HG02870 (cell line): ENCODE measurements around the gene FAM107B.
"Not testable (repeated sequence)": the region's sequence is repeated elsewhere in the genome, so short reads cannot be mapped to it uniquely, and the experiment has no call there.

Experiments used
- ATAC-seq: cut with Tn5 transposase; IDR thresholded peaks from one replicate; pipeline ENCODE4 v1.9.1; 2021; ENCODE audit warnings: mild to moderate bottlenecking, moderate library complexity; ENCODE audit not compliant: unreplicated experiment

The FAM107B gene

DNA sequence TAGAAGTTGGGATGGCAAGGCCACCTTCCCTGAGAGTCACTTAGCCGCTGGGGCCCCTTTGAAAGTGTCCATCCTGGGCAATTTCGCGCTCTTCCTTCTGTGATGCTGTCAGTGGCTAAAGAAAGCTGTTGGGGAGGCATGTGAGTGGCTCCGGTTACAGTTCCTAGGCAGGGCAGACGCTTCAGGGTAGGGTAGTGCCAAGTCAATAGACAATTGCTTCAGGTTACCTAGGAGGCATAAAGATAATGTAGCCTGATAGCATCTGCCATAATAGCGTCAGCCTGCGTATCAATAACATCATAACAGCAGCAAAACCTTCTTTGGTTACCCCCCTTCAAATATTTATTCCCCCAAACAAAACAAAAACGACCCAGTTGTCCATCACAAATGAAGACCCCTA lies at the start of gene FAM107B:
FAM107B (minus strand) TSS at position 101 of the 400 bp plus-strand sequence. CDS start 234 bp downstream, outside the sequence.
- no peak for ATAC-seq

- ATAC-seq: no peak
Measured at GRCh38 chr10:14823966-14824365, 49.3 kb upstream of the FAM107B start.

DNA sequence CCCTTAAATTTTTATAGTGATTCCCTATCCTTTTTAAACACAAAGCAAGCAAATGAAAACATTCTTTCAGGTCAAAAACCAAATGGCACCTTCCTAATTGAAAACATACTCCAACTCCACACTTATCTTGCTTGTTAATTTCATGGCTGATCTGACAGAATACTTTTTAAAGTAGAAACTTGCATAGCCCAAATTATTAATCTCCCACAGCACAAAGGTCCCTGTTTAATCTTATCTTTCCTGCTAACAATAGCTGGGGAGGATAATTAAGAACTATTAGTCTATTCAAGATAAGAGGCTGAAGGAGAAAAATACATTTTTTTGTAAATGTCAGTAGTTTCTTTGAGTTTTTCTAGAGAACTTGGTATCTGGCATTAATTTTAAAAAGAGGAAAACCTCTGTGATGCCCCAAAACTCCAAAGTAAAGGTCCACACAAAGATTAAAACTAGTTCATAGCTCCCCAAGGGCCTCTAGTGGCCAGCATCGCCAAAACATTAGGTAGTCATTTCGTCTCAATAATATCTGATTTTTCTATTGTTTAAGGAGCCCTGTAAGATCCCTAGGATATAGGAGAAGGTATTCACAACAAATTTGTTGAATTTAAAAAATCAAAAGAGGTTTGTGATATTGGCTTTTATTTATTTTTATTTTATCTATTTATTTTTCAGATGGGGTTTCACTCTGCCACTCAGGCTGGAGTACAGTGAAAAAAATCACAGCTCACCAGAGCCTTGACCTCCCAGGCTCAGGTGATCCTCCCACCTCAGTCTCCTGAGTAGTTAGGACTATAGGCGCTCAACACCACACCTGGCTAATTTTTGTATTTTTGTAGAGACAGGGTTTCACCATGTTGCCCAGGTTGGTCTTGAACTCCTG lies 48.4 kb upstream of the FAM107B start:
- no peak for ATAC-seq

GRCh38 chr10:14821635-14822375 lies 47.1 kb upstream of the FAM107B start:
- no peak for ATAC-seq

- no peak for ATAC-seq
Measured at GRCh38 chr10:14820775-14821154, 46.1 kb upstream of the FAM107B start.

DNA sequence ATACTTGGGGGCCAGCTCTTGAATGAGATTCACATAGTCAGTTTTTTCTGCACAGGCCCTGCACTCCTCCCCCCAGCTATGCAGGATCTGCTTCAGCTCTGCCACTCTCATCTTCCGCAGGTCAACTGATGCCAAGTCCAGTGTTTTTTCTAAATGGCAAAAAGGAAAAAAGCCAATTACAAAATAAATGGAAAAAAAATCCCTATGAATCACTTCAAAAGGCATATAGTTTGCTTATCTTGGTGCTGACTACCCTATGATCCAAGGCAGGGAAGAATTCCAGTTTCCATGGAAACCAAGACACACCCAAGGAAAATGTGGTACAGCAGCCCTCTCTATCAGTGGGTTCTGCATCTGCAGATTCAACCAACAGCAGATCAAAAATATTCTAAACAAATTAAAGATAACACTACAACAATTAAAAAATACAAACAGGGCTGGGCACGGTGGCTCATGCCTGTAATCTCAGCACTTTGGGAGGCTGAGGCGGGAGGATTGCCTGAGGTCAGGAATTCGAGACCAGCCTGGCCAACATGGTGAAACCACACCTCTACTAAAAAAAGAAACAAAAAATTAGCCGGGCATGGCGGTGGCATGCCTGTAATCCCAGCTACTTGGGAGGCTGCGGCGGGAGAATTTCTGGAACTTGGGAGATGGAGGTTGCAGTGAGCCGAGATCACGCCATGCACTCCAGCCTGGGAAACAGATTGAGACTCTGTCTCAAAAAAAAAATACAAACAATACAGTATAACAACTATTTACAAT lies 45.5 kb upstream of the FAM107B start:
- ATAC-seq: no peak

DNA sequence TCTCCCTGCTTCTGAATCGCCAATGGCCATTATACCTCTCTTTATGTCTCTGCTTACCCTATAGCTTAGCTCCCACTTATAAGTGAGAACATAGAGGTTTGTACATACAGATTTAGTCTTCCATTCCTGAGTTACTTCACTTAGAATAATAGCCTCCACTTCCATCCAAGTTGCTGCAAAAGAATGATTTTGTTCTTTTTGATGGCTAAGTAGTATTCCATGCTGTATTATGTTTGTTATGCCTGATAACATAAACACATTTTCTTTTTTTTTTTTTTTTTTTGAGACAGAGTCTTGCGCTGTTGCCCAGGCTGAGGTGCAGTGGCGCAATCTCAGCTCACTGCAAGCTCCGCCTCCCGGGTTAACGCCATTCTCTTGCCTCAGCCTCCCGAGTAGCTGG lies 42.0 kb upstream of the FAM107B start:
- not testable (repeated sequence) for ATAC-seq

GRCh38 chr10:14815681-14816080 lies 41.0 kb upstream of the FAM107B start:
- ATAC-seq: no peak

- no peak for ATAC-seq
Measured at GRCh38 chr10:14812271-14812670, 37.6 kb upstream of the FAM107B start.

GRCh38 chr10:14810969-14811953 lies 36.6 kb upstream of the FAM107B start:
- ATAC-seq: no peak

GRCh38 chr10:14806318-14806717 lies 31.6 kb upstream of the FAM107B start:
- ATAC-seq: no peak

GRCh38 chr10:14803827-14804226 lies 29.1 kb upstream of the FAM107B start:
- no peak for ATAC-seq

GRCh38 chr10:14801723-14802122 lies 27.0 kb upstream of the FAM107B start:
- ATAC-seq: no peak

- no peak for ATAC-seq
Measured at GRCh38 chr10:14800397-14800796, 25.7 kb upstream of the FAM107B start.

- ATAC-seq: no peak
Measured at GRCh38 chr10:14798636-14799035, 23.9 kb upstream of the FAM107B start.

DNA sequence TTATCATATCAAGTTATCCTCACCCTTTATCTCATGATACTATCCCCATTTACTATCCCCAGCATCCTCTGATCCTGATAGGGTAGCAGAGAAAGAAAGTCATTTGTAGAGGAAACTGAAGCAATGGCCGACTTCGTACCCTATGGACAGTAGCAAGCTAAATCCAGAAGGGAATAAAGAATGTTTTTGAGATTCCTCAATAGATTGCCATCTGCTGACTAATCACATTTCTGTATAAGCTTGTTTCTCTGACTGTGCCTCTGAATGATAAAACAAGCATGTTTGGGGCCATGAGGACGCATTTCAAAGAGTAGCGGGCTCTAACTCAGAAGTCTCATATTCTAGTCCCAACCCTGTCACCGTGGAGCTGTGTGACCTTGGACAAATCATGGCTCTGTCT lies 13.2 kb upstream of the FAM107B start:
- ATAC-seq: no peak

- no peak for ATAC-seq
Measured at GRCh38 chr10:14784459-14785055, 9.9 kb upstream of the FAM107B start.

- no peak for ATAC-seq
Measured at GRCh38 chr10:14782691-14783363, 8.1 kb upstream of the FAM107B start.

DNA sequence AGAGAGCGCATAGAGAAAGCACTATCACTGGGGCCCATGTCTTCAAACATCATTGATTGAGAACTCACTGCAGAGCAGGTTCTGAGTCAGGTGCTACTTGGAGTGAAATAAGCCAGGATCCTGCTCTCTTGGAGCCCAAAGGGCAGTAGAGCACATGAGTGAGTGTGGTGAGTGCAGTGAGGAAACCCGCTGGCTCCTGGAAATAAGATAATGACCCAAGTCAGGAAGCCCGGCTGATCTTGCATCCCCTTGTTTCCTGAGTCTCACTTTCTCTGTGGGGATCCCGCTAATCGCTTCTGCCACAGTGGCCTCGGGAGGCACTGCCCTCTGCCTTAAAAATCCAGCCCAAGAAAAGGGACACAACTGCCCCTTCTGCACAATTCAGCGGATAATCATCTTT lies 7.1 kb upstream of the FAM107B start:
- no peak for ATAC-seq
